Stimulated activated CD8-positive, alpha-beta memory T cell treated with anti-CD3 and anti-CD28 coated beads, Interleukin-4, amount 100 ng/mL, for 24 hours (primary cell): ENCODE measurements around the gene ATP6V1F.

ENCODE experiments used
- DNase-seq: peaks from one replicate; pipeline ENCODE4 v3.0.0-alpha.2; 2020; ENCODE audit warnings: low read depth

ATP6V1F gene

GRCh38 chr7:128849156-128849515 is 13.5 kb upstream of the ATP6V1F start:
- DNase-seq, result no peak

GRCh38 chr7:128849804-128850490 is 12.7 kb upstream of the ATP6V1F start:
- no peak for DNase-seq

- DNase-seq, result no peak
Measured at GRCh38 chr7:128852537-128853254, 10.0 kb upstream of the ATP6V1F start.

DNA sequence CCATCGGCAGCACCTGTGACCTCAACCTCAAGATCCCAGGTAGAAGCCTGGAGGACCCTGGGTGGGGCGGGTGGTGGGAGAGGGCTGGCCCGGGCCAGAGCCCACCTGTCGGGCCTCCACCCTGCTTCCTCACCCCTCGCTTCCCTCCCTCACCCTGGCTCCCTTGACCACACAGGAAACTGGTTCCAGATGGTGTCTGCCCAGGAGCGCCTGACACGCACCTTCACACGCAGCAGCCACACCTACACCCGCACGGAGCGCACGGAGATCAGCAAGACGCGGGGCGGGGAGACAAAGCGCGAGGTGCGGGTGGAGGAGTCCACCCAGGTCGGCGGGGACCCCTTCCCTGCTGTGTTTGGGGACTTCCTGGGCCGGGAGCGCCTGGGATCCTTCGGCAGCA is 8.9 kb upstream of the ATP6V1F start:
- DNase-seq, result no peak

- DNase-seq, result no peak
Measured at GRCh38 chr7:128854396-128854795, 8.3 kb upstream of the ATP6V1F start.

DNA sequence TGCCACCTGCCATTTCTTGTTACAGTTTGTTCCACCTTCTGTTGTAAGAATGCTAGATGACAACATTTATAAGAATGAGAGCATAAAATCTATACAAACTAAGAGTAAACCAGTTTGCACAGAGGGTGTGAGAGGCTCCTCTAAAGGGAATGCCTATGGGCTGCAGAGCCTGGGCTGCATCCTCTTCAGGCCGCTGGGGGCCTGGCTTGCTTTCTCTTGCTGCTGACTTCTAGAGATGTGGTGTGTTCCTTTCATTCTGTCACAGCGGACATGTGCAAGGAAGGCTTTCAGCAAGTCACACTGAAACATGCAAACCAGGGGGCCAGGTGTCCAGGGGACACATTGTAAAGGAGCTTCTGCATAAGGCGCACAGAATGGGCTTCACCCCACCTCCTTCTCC is 7.1 kb upstream of the ATP6V1F start:
- DNase-seq, result no peak

DNA sequence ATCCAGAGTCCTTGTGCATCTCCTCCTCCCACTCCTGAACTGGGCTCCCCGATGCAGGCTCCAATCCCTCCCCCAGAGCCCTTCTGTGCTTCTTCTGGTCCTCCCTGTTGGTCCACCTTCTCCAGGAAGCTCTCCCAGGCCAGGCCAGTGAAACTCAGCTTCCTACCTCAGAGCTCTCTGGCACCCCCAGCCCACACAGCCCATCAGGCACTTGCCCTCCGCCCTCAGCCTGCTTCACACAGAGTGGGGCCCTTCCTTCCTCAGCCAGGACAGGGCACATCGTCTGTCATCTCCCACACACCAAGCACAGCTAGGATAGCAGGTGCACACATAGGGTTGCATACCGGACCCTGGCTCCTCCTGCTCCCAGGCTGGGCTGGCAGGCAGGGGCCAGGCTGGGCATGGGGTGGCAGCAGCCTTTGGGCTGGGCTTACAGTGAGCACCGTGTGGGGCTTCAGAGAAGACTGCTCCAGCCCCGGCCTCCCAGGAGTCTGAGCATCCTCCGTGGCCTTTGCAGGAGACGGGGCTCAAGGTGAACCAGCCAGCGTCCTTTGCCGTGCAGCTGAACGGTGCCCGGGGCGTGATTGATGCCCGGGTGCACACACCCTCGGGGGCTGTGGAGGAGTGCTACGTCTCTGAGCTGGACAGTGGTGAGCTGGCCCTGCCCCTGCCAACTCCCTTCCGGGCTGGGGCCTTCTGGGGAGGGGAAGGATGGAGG is 6.5 kb upstream of the ATP6V1F start:
- DNase-seq, result no peak

- DNase-seq, result no peak
Measured at GRCh38 chr7:128858380-128859231, 4.0 kb upstream of the ATP6V1F start.

- no peak for DNase-seq
Measured at GRCh38 chr7:128859232-128860157, 3.2 kb upstream of the ATP6V1F start.

DNA sequence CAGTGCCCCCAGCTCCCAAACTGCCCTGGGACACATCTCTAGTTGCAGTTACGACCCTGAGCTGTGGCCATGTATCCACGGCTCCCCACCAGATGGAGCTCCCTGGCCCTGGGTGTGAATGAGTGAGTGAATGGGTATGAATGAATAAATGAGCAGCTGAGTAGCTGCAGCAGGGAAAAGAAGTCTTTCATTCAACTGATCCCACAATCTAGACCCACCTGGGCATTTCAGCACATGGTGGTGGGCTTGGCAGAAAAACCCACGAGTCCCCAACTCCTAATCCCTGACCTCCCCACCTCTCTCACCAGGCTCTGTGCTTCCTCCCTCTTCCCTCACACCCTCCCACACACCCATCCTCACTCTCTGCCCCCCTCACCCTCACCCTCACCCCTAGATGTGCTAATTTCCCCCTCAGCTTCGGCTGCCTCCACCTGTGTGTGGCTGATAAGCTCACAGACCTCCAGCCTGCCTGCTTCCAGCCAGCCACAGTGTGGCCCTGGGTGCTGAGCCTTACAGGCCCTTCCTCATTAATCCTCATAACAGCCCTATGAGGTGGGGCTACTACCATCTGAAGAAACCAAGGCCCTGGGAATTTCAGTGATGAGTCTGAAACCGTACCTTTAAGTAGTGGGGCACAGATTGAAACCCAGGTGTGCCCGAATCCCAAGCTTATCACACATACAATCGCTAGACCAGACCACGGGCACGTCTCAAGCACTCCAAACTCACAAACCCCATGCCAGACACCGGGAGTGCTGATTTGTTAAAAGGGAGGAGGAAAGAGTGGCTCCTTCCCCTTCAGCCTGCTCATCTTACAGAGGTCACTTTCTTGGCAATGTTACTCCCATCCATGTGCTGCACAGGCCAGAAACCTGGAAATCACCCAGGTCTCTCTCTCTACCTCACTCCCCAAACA is 2.2 kb upstream of the ATP6V1F start:
- DNase-seq, result no peak

DNA sequence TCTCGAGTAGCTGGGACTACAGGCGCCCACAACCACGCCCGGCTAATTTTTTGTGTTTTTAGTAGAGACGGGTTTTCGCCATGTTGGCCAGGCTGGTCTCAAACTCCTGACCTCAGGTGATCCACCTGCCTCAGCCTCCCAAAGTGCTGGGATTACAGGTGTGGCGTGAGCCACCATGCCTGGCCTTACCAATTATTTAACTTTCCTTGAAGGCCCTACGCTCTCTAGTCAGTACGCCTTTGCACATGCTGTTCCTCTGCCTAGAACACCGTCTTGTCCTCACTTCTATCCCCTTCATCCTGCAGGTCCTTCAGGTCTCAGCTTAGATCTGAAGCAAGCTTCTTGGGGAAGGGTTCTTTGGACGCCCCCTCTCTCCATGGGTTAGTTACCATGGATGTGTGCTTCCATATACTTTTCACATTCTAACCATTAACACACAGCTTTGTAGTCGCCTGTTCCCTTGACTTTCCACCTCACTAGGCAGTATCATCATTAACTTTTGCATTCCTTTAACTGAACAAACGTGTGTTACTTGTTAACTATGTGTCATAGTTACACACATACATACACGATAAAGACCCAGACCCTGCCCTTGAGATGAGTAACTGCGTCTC is 592 bp upstream of the ATP6V1F start:
- DNase-seq, result no peak

GRCh38 chr7:128863433-128863989 is 855 bp downstream of the ATP6V1F start:
- peak; percentile 16 for DNase-seq

DNA sequence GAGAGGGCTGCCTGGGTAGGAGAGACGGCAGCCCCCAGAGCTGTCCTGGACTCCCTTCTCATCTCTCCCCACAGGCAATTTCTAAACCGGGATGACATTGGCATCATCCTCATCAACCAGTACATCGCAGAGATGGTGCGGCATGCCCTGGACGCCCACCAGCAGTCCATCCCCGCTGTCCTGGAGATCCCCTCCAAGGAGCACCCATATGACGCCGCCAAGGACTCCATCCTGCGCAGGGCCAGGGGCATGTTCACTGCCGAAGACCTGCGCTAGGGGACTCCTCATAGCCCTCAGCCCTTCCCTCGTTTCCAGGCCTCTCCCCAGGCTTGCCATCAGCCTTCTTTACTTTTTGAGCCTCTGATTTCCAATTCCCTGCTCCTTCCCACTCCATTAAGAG is 2.6 kb downstream of the ATP6V1F start:
- DNase-seq, result no peak

DNA sequence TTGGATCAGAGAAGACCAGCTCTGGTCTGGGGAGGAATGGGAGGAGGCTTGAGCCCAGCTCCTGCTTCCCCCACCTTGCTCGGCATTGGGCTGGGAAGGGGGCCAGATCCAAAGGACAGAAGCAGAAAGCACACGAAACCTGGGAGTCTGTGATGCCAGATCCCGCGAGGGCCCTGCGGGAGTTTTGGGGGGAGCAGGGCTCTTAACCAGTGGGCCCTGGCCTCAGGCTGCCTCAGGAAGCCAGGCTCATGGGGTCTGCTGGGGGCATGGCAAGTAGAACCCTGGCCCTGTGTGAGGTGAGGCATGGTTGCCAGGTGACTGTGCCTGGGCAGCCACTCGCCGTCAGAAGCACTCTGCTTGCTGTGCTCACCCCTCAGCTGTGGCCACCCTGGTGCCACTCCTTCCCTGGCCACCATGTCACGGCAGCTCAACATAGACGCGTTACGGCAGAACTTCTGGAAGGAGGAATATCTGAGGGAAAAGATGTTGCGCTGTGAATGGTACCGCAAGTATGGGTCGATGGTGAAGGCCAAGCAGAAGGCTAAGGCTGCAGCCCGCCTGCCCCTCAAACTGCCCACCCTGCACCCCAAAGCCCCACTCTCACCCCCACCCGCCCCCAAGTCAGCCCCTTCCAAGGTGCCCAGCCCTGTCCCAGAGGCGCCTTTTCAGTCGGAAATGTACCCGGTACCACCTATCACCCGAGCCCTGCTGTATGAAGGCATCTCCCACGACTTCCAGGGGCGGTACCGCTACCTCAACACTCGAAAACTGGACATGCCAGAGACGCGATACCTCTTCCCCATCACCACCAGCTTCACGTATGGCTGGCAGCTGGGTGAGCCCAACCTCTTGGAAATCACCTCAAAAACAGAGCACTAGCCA is 3.6 kb downstream of the ATP6V1F start:
- DNase-seq, result no peak

DNA sequence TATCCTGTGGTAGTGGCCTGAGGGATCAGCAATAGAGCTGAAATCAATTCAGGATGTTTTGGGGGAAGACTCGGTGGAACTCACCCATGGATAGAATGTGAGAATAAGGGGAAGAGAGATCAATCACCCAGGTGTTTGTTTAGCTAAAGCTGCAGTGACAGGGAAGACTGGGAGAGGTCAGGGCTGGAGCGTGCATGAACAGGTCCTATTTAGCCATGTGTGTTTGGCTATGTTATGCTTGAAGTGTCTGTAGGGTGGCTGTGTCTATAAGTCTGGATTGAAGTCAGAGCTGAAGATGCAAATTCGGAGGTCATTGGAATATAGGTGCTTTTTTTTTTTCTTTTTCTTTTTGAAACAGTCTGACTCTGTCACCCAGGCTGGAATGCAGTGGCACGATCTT is 4.6 kb downstream of the ATP6V1F start:
- no peak for DNase-seq

- DNase-seq, result no peak
Measured at GRCh38 chr7:128867842-128868623, 5.4 kb downstream of the ATP6V1F start.

DNA sequence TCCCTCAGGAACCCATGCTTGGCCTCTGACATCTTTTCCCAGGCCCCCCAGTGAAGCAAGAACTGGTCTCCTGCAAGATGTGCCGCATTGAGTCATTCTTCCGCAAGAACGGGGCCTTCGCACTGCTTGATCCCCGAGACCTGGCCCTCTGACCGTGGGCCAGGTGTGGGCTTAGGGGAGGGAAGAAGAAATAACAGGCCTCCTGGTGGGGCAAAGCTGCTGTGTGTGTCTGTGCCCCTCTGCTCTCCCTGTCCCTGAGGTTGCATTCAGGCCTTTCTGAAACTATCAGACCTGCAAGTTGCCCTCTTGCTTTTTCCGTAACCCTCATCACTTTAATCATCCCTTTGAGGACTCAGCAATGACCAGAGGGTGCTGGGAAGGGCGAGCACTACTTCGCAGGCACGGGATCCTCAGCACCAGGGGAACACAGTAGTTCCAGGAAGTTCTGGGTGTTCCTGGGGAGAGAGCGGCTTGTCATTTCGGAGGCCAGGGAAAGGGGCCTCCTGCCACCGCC is 6.0 kb downstream of the ATP6V1F start:
- DNase-seq, result no peak
